Stimulated activated CD4-positive, alpha-beta T cell treated with anti-CD3 and anti-CD28 coated beads, Interleukin-4, amount 100 ng/mL, for 24 hours (primary cell): ENCODE measurements around the gene JMJD6.
"Not testable (repeated sequence)": the region's sequence is repeated elsewhere in the genome, so short reads cannot be mapped to it uniquely, and the experiment has no call there.

Experiments
- DNase-seq: peaks from one replicate; pipeline ENCODE4 v3.0.0-alpha.2; 2020

Gene JMJD6

GRCh38 chr17:76726231-76726775 is at the start of gene JMJD6:
JMJD6 (minus strand) TSS chr17:76726606; CDS start chr17:76726475, 131 bp downstream.
- DNase-seq, result peak; percentile 96

GRCh38 chr17:76775021-76775600 is 48.7 kb upstream of the JMJD6 start:
- DNase-seq, result no peak

GRCh38 chr17:76772842-76773525 is 46.6 kb upstream of the JMJD6 start:
- DNase-seq, result peak; percentile 62

DNA sequence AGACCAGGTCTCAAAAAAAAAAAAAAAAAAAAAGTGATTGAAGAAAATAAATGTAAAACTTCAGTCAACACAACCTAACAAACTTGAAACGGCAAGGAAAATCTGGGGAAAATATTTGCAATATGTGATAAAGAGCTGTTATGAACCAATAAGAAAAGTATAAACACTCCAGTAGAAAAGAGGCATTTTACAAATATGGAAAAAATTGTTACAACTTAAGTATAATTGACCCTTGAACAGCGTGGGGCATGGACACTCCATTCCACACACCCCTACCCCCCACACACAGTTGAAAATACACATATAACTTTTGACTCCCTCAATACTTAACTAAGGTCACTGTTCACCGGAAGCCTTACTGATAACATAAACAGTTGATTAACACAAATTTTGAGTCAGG is 32.2 kb upstream of the JMJD6 start:
- no peak for DNase-seq

GRCh38 chr17:76757256-76757655 is 30.9 kb upstream of the JMJD6 start:
- no peak for DNase-seq

DNA sequence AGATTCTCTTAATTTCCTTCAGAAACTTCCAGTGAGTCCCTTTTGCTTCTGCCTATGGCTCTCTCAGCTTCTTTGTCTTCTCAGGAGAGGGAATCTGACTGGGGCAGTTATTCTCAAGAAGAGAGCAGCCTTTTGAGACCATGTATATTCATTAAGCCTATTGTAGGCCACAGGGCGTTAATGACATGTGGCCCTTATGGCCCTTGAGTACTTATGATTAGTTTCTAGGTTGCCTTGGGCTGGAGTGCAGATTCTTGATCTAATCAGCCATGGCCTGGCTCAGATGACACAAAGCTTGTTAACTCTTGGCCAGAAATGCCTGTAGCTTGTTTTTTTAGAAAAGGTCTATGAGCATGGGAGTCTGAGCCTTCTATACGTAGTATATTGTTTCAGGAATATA is 28.9 kb upstream of the JMJD6 start:
- no peak for DNase-seq

- DNase-seq, result peak; percentile 27
Observed at GRCh38 chr17:76753061-76753961, 26.9 kb upstream of the JMJD6 start.

DNA sequence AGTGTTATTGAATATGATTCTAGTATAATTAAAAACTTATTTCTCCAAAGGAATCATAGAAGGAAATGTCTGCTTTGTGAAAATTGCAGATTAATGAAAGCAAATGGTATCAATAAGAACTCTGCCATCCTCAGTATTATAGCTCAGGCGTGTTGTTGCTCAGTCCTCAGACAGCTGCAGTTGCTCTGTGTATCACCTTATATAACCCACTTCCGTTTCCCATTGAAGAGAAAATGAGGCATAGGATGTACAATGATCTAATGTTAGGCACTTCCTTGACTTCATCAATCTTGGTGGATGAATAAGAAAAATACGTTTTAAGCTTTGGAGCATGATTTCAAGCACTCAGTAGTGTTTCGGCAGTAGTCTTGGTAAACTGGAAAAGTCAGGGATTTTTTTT is 25.6 kb upstream of the JMJD6 start:
- no peak for DNase-seq

- no peak for DNase-seq
Observed at GRCh38 chr17:76751416-76751993, 25.1 kb upstream of the JMJD6 start.

GRCh38 chr17:76748657-76749056 is 22.3 kb upstream of the JMJD6 start:
- no peak for DNase-seq

GRCh38 chr17:76747716-76748363 is 21.4 kb upstream of the JMJD6 start:
- no peak for DNase-seq

- not testable (repeated sequence) for DNase-seq
Observed at GRCh38 chr17:76745785-76746184, 19.4 kb upstream of the JMJD6 start.

- DNase-seq, result no peak
Observed at GRCh38 chr17:76744747-76745146, 18.3 kb upstream of the JMJD6 start.

GRCh38 chr17:76742958-76743357 is 16.6 kb upstream of the JMJD6 start:
- DNase-seq, result no peak

DNA sequence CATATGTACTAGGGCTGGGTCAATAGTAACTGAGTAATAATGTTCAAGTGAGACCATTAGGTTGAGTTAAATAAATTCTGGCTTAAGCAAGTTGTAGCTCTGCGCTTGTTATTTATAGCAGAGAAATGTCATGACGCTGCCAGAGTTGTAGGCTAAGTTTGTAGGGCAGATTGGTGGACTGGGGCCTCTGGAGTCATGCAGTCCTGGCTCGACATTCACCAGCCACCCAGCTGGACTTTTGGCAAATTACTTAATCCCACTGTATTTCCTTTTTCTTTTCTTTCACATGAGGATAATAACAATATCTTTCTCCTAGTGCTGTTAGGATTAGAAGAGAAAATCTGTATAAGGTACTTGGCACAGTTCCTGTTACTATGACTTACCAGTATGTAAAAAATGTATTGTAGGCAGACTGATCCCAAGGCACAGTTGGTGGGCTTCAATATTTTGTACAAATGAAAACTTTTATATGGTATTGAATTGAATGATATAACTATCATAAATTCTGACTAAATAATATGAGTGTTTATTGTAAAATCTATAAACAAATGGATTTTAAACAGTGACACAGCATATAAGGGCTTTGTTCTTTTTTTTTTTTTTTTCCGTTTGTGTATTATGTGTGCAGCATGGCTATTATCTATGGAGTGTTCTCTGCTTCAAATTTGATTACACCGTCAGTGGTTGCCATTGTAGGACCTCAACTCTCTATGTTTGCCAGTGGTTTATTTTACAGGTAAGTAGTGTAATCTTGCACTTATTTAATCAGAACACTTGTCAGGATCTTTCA is 14.1 kb upstream of the JMJD6 start:
- no peak for DNase-seq

DNA sequence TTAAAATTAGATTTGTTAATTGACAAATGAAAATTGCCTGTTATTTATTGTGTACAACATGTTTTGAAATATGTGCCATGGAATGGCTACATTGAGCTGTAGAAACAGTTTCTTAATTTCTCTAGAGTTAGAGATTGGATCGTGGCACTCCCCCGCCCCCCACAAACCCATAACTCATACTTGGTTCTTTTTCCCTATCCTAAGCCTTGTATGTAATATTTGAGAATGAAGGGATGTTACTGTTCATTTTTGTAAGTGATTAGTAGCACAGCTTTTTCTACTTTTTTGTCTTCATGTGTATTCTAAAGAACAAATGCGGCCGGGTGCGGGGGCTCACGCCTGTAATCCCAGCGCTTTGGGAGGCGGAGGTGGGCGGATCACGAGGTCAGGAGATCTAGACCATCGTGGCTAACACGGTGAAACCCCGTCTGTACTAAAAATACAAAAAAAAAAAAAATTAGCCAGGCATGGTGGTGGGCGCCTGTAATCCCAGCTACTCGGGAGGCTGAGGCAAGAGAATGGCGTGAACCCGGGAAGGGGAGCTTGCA is 13.2 kb upstream of the JMJD6 start:
- DNase-seq, result not testable (repeated sequence)

DNA sequence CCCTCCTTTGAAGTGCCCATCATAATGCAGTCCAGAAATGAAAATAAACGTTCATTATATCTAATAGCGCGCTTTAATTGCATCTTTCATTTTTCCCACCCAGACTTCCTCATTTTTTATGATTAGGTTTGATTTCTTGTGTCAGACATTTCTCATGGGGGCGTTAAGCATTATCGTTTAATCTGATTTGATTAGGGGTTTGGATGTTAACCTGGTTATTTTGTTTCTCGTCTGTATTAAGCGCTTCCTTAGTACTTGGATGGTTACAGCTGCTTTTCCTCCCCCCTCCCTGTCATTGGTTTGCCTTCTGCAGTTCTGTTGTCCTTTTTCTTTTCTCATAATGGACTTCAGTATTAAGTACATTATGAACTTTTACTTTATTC is 12.1 kb upstream of the JMJD6 start:
- DNase-seq, result no peak

GRCh38 chr17:76737676-76738467 is 11.5 kb upstream of the JMJD6 start, which contains the start of gene MFSD11:
MFSD11 (plus strand) TSS chr17:76738119; CDS start chr17:76738353, 234 bp downstream.
- DNase-seq, result peak; percentile 91

- DNase-seq, result peak; percentile 98
Observed at GRCh38 chr17:76737082-76737675, 10.8 kb upstream of the JMJD6 start, which contains the start of gene SRSF2. SRSF2 (minus strand) TSS chr17:76737331; CDS start chr17:76737160, 171 bp downstream.
